HG03060 (cell line): ENCODE data around the gene CALML5.

Experiments used
- ATAC-seq: cut with Tn5 transposase; IDR thresholded peaks from one replicate; pipeline ENCODE4 v1.9.1; 2021; ENCODE audit warnings: low read depth, moderate number of reproducible peaks; ENCODE audit not compliant: unreplicated experiment

Gene CALML5

DNA sequence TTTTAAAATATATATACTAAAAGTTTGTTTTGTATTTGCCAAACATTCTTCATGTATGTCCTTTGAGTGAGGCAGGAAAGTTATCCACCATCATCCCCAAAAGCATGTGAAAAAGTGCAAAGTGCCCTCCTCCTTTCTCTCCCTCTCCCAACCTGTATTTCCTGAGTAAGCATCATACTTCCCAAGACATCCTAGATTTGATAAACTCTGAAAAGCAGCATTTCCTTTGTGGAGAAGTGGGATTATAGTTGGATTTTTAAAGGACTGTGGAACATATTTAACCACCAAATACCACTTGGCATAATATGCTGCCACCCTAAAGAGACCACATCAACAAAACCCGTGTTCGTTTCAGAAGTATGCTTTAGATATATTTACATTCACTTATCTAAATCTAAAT, 50.1 kb downstream of the CALML5 start:
- no peak for ATAC-seq
